ENCODE data around the gene AK8.

The AK8 gene

GRCh38 chr9:132877458-132877823 lies 643 bp downstream of the AK8 start:
- Histone ChIP-seq H3K9ac (ENCODE audit: low read depth in 1 of 2, low read length in 2 of 2) (peak overlapping the region in 1 of 2 donors; percentile 85), H3K36me3 (ENCODE audit: control insufficient read depth in 2 of 2, insufficient read depth in 2 of 2, low read length in 2 of 2) (no peaks in the 10 kb centered on the region), H3K27me3 (ENCODE audit: control insufficient read depth in 2 of 2, insufficient read depth in 2 of 2, low read length in 2 of 2) (no peaks in the 10 kb centered on the region), H3K4me1 (ENCODE audit: control insufficient read depth in 2 of 2, insufficient read depth in 2 of 2, low read length in 2 of 2) (peaks cover 6 to 7% of the 10 kb centered on the region in 2 donors), H3K27ac (ENCODE audit: low read depth in 2 of 2, low read length in 2 of 2) (no peak overlapping the region), H3K9me3 (ENCODE audit: control insufficient read depth in 2 of 2, low read length in 2 of 2) (no peaks in the 10 kb centered on the region), H3K4me3 (ENCODE audit: low read length in 2 of 2) (peak overlapping the region; percentile 90 to 93)

- Histone ChIP-seq H3K4me1 (ENCODE audit: control insufficient read depth in 2 of 2, insufficient read depth in 2 of 2, low read length in 2 of 2) (peaks cover 6 to 7% of the 10 kb centered on the region in 2 donors), H3K36me3 (ENCODE audit: control insufficient read depth in 2 of 2, insufficient read depth in 2 of 2, low read length in 2 of 2) (no peaks in the 10 kb centered on the region), H3K9me3 (ENCODE audit: control insufficient read depth in 2 of 2, low read length in 2 of 2) (no peaks in the 10 kb centered on the region), H3K4me3 (ENCODE audit: low read length in 2 of 2) (no peak overlapping the region), H3K27me3 (ENCODE audit: control insufficient read depth in 2 of 2, insufficient read depth in 2 of 2, low read length in 2 of 2) (no peaks in the 10 kb centered on the region), H3K27ac (ENCODE audit: low read depth in 2 of 2, low read length in 2 of 2) (no peak overlapping the region), H3K9ac (ENCODE audit: low read depth in 1 of 2, low read length in 2 of 2) (no peak overlapping the region)
Observed at GRCh38 chr9:132876849-132877248, 1.2 kb downstream of the AK8 start.

GRCh38 chr9:132875159-132875558 lies 2.9 kb downstream of the AK8 start:
- H3K9ac ChIP-seq (ENCODE audit: low read depth in 1 of 2, low read length in 2 of 2) = no peak overlapping the region
- H3K27me3 ChIP-seq (ENCODE audit: control insufficient read depth in 2 of 2, insufficient read depth in 2 of 2, low read length in 2 of 2) = no peaks in the 10 kb centered on the region
- H3K36me3 ChIP-seq (ENCODE audit: control insufficient read depth in 2 of 2, insufficient read depth in 2 of 2, low read length in 2 of 2) = no peaks in the 10 kb centered on the region
- H3K9me3 ChIP-seq (ENCODE audit: control insufficient read depth in 2 of 2, low read length in 2 of 2) = no peaks in the 10 kb centered on the region
- no peak overlapping the region for H3K27ac ChIP-seq (ENCODE audit: low read depth in 2 of 2, low read length in 2 of 2)
- peaks cover 6 to 7% of the 10 kb centered on the region in 2 donors for H3K4me1 ChIP-seq (ENCODE audit: control insufficient read depth in 2 of 2, insufficient read depth in 2 of 2, low read length in 2 of 2)
- no peak overlapping the region for H3K4me3 ChIP-seq (ENCODE audit: low read length in 2 of 2)

- Histone ChIP-seq H3K27ac (ENCODE audit: low read depth in 2 of 2, low read length in 2 of 2) (no peak overlapping the region), H3K4me3 (ENCODE audit: low read length in 2 of 2) (no peak overlapping the region), H3K27me3 (ENCODE audit: control insufficient read depth in 2 of 2, insufficient read depth in 2 of 2, low read length in 2 of 2) (no peaks in the 10 kb centered on the region), H3K9ac (ENCODE audit: low read depth in 1 of 2, low read length in 2 of 2) (no peak overlapping the region), H3K36me3 (ENCODE audit: control insufficient read depth in 2 of 2, insufficient read depth in 2 of 2, low read length in 2 of 2) (no peaks in the 10 kb centered on the region), H3K9me3 (ENCODE audit: control insufficient read depth in 2 of 2, low read length in 2 of 2) (no peaks in the 10 kb centered on the region), H3K4me1 (ENCODE audit: control insufficient read depth in 2 of 2, insufficient read depth in 2 of 2, low read length in 2 of 2) (peaks cover 4 to 6% of the 10 kb centered on the region in 2 donors)
Observed at GRCh38 chr9:132873403-132873802, 4.7 kb downstream of the AK8 start.

- no peak overlapping the region for H3K27ac ChIP-seq (ENCODE audit: low read depth in 2 of 2, low read length in 2 of 2)
- H3K9me3 ChIP-seq (ENCODE audit: control insufficient read depth in 2 of 2, low read length in 2 of 2) = no peaks in the 10 kb centered on the region
- H3K4me1 ChIP-seq (ENCODE audit: control insufficient read depth in 2 of 2, insufficient read depth in 2 of 2, low read length in 2 of 2) = no peaks in the 10 kb centered on the region
- H3K36me3 ChIP-seq (ENCODE audit: control insufficient read depth in 2 of 2, insufficient read depth in 2 of 2, low read length in 2 of 2) = no peaks in the 10 kb centered on the region
- H3K4me3 ChIP-seq (ENCODE audit: low read length in 2 of 2) = no peak overlapping the region
- H3K27me3 ChIP-seq (ENCODE audit: control insufficient read depth in 2 of 2, insufficient read depth in 2 of 2, low read length in 2 of 2) = no peaks in the 10 kb centered on the region
- no peak overlapping the region for H3K9ac ChIP-seq (ENCODE audit: low read depth in 1 of 2, low read length in 2 of 2)
Observed at GRCh38 chr9:132869266-132869665, 8.8 kb downstream of the AK8 start.

GRCh38 chr9:132866898-132867297 lies 11.2 kb downstream of the AK8 start:
- H3K9ac ChIP-seq (ENCODE audit: low read depth in 1 of 2, low read length in 2 of 2) = no peak overlapping the region
- no peaks in the 10 kb centered on the region for H3K36me3 ChIP-seq (ENCODE audit: control insufficient read depth in 2 of 2, insufficient read depth in 2 of 2, low read length in 2 of 2)
- H3K4me3 ChIP-seq (ENCODE audit: low read length in 2 of 2) = no peak overlapping the region
- no peaks in the 10 kb centered on the region for H3K27me3 ChIP-seq (ENCODE audit: control insufficient read depth in 2 of 2, insufficient read depth in 2 of 2, low read length in 2 of 2)
- H3K27ac ChIP-seq (ENCODE audit: low read depth in 2 of 2, low read length in 2 of 2) = no peak overlapping the region
- no peaks in the 10 kb centered on the region for H3K4me1 ChIP-seq (ENCODE audit: control insufficient read depth in 2 of 2, insufficient read depth in 2 of 2, low read length in 2 of 2)
- H3K9me3 ChIP-seq (ENCODE audit: control insufficient read depth in 2 of 2, low read length in 2 of 2) = no peaks in the 10 kb centered on the region

GRCh38 chr9:132864691-132865090 lies 13.4 kb downstream of the AK8 start:
- Histone ChIP-seq H3K36me3 (ENCODE audit: control insufficient read depth in 2 of 2, insufficient read depth in 2 of 2, low read length in 2 of 2) (no peaks in the 10 kb centered on the region), H3K27ac (ENCODE audit: low read depth in 2 of 2, low read length in 2 of 2) (no peak overlapping the region), H3K9me3 (ENCODE audit: control insufficient read depth in 2 of 2, low read length in 2 of 2) (no peaks in the 10 kb centered on the region), H3K27me3 (ENCODE audit: control insufficient read depth in 2 of 2, insufficient read depth in 2 of 2, low read length in 2 of 2) (no peaks in the 10 kb centered on the region), H3K9ac (ENCODE audit: low read depth in 1 of 2, low read length in 2 of 2) (no peak overlapping the region), H3K4me3 (ENCODE audit: low read length in 2 of 2) (no peak overlapping the region), H3K4me1 (ENCODE audit: control insufficient read depth in 2 of 2, insufficient read depth in 2 of 2, low read length in 2 of 2) (no peaks in the 10 kb centered on the region)

- H3K27me3 ChIP-seq (ENCODE audit: control insufficient read depth in 2 of 2, insufficient read depth in 2 of 2, low read length in 2 of 2) = no peaks in the 10 kb centered on the region
- no peaks in the 10 kb centered on the region for H3K4me1 ChIP-seq (ENCODE audit: control insufficient read depth in 2 of 2, insufficient read depth in 2 of 2, low read length in 2 of 2)
- no peak overlapping the region for H3K27ac ChIP-seq (ENCODE audit: low read depth in 2 of 2, low read length in 2 of 2)
- H3K4me3 ChIP-seq (ENCODE audit: low read length in 2 of 2) = no peak overlapping the region
- H3K36me3 ChIP-seq (ENCODE audit: control insufficient read depth in 2 of 2, insufficient read depth in 2 of 2, low read length in 2 of 2) = no peaks in the 10 kb centered on the region
- H3K9ac ChIP-seq (ENCODE audit: low read depth in 1 of 2, low read length in 2 of 2) = no peak overlapping the region
- H3K9me3 ChIP-seq (ENCODE audit: control insufficient read depth in 2 of 2, low read length in 2 of 2) = no peaks in the 10 kb centered on the region
Observed at GRCh38 chr9:132864277-132864676, 13.8 kb downstream of the AK8 start.

- no peaks in the 10 kb centered on the region for H3K9me3 ChIP-seq (ENCODE audit: control insufficient read depth in 2 of 2, low read length in 2 of 2)
- no peaks in the 10 kb centered on the region for H3K27me3 ChIP-seq (ENCODE audit: control insufficient read depth in 2 of 2, insufficient read depth in 2 of 2, low read length in 2 of 2)
- no peak overlapping the region for H3K9ac ChIP-seq (ENCODE audit: low read depth in 1 of 2, low read length in 2 of 2)
- H3K4me3 ChIP-seq (ENCODE audit: low read length in 2 of 2) = no peak overlapping the region
- no peaks in the 10 kb centered on the region for H3K4me1 ChIP-seq (ENCODE audit: control insufficient read depth in 2 of 2, insufficient read depth in 2 of 2, low read length in 2 of 2)
- H3K27ac ChIP-seq (ENCODE audit: low read depth in 2 of 2, low read length in 2 of 2) = no peak overlapping the region
- no peaks in the 10 kb centered on the region for H3K36me3 ChIP-seq (ENCODE audit: control insufficient read depth in 2 of 2, insufficient read depth in 2 of 2, low read length in 2 of 2)
Observed at GRCh38 chr9:132863096-132863495, 15.0 kb downstream of the AK8 start.

GRCh38 chr9:132862533-132862932 lies 15.6 kb downstream of the AK8 start:
- no peaks in the 10 kb centered on the region for H3K9me3 ChIP-seq (ENCODE audit: control insufficient read depth in 2 of 2, low read length in 2 of 2)
- H3K4me3 ChIP-seq (ENCODE audit: low read length in 2 of 2) = no peak overlapping the region
- no peaks in the 10 kb centered on the region for H3K4me1 ChIP-seq (ENCODE audit: control insufficient read depth in 2 of 2, insufficient read depth in 2 of 2, low read length in 2 of 2)
- H3K27ac ChIP-seq (ENCODE audit: low read depth in 2 of 2, low read length in 2 of 2) = no peak overlapping the region
- no peak overlapping the region for H3K9ac ChIP-seq (ENCODE audit: low read depth in 1 of 2, low read length in 2 of 2)
- H3K27me3 ChIP-seq (ENCODE audit: control insufficient read depth in 2 of 2, insufficient read depth in 2 of 2, low read length in 2 of 2) = no peaks in the 10 kb centered on the region
- H3K36me3 ChIP-seq (ENCODE audit: control insufficient read depth in 2 of 2, insufficient read depth in 2 of 2, low read length in 2 of 2) = no peaks in the 10 kb centered on the region

GRCh38 chr9:132861666-132862065 lies 16.4 kb downstream of the AK8 start:
- Histone ChIP-seq H3K27ac (ENCODE audit: low read depth in 2 of 2, low read length in 2 of 2) (no peak overlapping the region), H3K4me3 (ENCODE audit: low read length in 2 of 2) (no peak overlapping the region), H3K36me3 (ENCODE audit: control insufficient read depth in 2 of 2, insufficient read depth in 2 of 2, low read length in 2 of 2) (no peaks in the 10 kb centered on the region), H3K9ac (ENCODE audit: low read depth in 1 of 2, low read length in 2 of 2) (no peak overlapping the region), H3K27me3 (ENCODE audit: control insufficient read depth in 2 of 2, insufficient read depth in 2 of 2, low read length in 2 of 2) (no peaks in the 10 kb centered on the region), H3K9me3 (ENCODE audit: control insufficient read depth in 2 of 2, low read length in 2 of 2) (no peaks in the 10 kb centered on the region), H3K4me1 (ENCODE audit: control insufficient read depth in 2 of 2, insufficient read depth in 2 of 2, low read length in 2 of 2) (no peaks in the 10 kb centered on the region)

Data from mucosa of rectum (tissue), 2 donors.